ENCODE measurements around the gene ESR2. TPM values are rescaled to one million over a fixed set of nuclear protein-coding genes. Genes with fewer than 3 reads are reported as not detected.

Gene ESR2
- polyA plus RNA-seq, 4 donors: 0.19 to 0.58 TPM; not detected in 2

DNA sequence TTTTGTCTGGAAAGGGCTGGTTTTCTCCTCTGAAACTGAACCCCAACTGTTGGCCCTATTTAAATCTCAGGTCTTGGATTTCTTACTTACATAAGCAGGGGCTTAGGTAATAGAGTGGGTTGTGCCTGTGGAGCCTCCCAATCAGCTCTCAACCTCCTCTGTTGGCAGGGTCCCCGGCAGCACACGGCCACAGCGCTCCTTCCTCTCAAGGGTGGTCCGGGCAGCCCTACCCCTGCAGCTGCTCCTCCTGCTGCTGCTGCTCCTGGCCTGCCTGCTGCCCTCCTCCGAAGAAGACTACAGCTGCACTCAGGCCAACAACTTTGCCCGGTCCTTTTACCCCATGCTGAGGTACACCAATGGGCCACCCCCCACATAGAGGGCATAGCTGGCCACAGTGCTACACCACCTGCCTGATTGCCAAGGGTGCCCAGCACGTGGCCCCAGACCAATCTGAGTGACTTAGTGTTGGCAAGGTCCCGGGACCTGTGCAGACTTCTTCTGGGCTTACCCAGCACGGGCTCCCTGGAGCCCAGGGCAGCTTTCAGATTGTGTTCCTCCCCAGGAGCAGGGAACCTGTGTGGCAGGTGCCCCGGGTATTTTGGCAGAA, 68.9 kb downstream of the ESR2 start:
- FAIRE-seq: no peak
- Histone ChIP-seq H3K27me3 (ENCODE audit: control insufficient read depth in 3 of 3, insufficient read depth in 3 of 3, low read length in 3 of 3) (no peaks in the 10 kb centered on the region), H3K9me3 (ENCODE audit: control insufficient read depth in 2 of 2, insufficient read depth in 1 of 2, low read depth in 1 of 2, low read length in 1 of 2) (no peaks in the 10 kb centered on the region), H3K27ac (ENCODE audit: low read depth in 1 of 3, low read length in 2 of 3) (no peak overlapping the region), H3K4me3 (ENCODE audit: low read depth in 1 of 3, low read length in 3 of 3) (no peak overlapping the region), H3K4me1 (ENCODE audit: control insufficient read depth in 3 of 3, insufficient read depth in 2 of 3, low read depth in 1 of 3, low read length in 2 of 3) (no peaks in the 10 kb centered on the region), H3K36me3 (ENCODE audit: control insufficient read depth in 3 of 3, insufficient read depth in 2 of 3, low read depth in 1 of 3, low read length in 3 of 3) (peaks cover 3 to 60% (median 29%) of the 10 kb centered on the region in 3 donors)
- DNase-seq: no peak
- 83 to 93% (median 91%) methylated on average over 10 of the region's 10 CpGs for WGBS, 3 donors

DNA sequence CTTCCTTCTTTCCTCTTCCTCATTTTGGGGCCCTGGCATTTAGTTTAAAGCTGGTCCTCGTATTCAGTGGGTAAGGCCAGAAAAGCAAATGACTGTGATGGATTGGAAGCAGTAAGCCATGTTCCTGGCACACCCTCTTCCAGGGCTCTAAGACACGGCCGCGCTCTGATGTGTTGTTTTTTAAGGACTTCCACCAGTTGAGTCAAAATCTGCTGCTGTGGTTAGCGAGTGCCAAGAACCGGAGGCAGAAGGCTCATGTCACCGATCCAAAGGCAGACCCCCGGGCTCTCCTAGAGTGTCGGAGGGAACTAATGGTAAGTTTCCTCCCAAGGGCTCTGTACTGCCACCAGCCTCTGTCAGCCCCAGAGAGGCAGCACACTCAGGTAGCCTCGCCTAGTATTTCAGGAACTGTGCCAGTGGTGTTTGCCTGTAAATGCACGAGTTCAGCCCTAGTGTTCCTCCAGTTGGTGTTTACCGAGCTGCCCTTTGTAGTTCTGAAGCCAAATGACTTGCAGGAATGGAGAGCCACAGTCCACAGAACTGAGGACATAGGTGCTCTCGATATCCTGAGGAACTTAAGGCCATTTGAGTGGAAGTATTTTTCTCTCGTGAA, 72.7 kb downstream of the ESR2 start:
- no peak for FAIRE-seq
- Histone ChIP-seq H3K36me3 (ENCODE audit: control insufficient read depth in 3 of 3, insufficient read depth in 2 of 3, low read depth in 1 of 3, low read length in 3 of 3) (peaks cover 6 to 69% (median 38%) of the 10 kb centered on the region in 3 donors), H3K9me3 (ENCODE audit: control insufficient read depth in 2 of 2, insufficient read depth in 1 of 2, low read depth in 1 of 2, low read length in 1 of 2) (no peaks in the 10 kb centered on the region), H3K27me3 (ENCODE audit: control insufficient read depth in 3 of 3, insufficient read depth in 3 of 3, low read length in 3 of 3) (no peaks in the 10 kb centered on the region), H3K27ac (ENCODE audit: low read depth in 1 of 3, low read length in 2 of 3) (no peak overlapping the region), H3K4me1 (ENCODE audit: control insufficient read depth in 3 of 3, insufficient read depth in 2 of 3, low read depth in 1 of 3, low read length in 2 of 3) (no peaks in the 10 kb centered on the region), H3K4me3 (ENCODE audit: low read depth in 1 of 3, low read length in 3 of 3) (no peak overlapping the region)
- no peak for DNase-seq
- 85 to 86% (median 86%) methylated on average over 14 of the region's 14 CpGs for WGBS, 3 donors

DNA sequence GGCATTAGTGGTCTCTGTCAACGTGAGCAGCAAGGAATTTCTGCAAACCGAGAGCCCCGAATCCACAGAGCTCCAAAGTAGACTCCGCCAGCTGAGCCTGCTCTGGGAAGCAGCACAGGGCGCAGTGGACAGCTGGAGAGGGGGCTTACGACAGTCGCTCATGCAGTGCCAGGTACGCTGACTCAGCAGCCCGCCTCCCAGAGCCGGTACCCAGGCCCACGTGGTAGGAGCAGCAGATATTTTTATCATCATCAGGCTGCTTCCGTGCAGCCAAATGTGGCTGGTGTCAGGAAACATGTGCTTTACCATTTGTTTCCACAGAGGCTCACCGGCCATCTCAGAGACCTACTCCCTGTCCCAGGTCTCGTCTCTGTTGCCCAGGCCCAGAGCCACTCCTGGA, 73.7 kb downstream of the ESR2 start:
- FAIRE-seq (no peak), DNase-seq (no peak)
- no peaks in the 10 kb centered on the region for H3K27me3 ChIP-seq (ENCODE audit: control insufficient read depth in 3 of 3, insufficient read depth in 3 of 3, low read length in 3 of 3)
- 72 to 93% (median 86%) methylated on average over 14 of the region's 14 CpGs for WGBS, 3 donors
- no peak overlapping the region for H3K27ac ChIP-seq (ENCODE audit: low read depth in 1 of 3, low read length in 2 of 3)
- no peaks in the 10 kb centered on the region for H3K9me3 ChIP-seq (ENCODE audit: control insufficient read depth in 2 of 2, insufficient read depth in 1 of 2, low read depth in 1 of 2, low read length in 1 of 2)
- H3K36me3 ChIP-seq (ENCODE audit: control insufficient read depth in 3 of 3, insufficient read depth in 2 of 3, low read depth in 1 of 3, low read length in 3 of 3): peaks cover 6 to 76% (median 45%) of the 10 kb centered on the region in 3 donors
- no peak overlapping the region for H3K4me3 ChIP-seq (ENCODE audit: low read depth in 1 of 3, low read length in 3 of 3)
- H3K4me1 ChIP-seq (ENCODE audit: control insufficient read depth in 3 of 3, insufficient read depth in 2 of 3, low read depth in 1 of 3, low read length in 2 of 3): no peaks in the 10 kb centered on the region

DNA sequence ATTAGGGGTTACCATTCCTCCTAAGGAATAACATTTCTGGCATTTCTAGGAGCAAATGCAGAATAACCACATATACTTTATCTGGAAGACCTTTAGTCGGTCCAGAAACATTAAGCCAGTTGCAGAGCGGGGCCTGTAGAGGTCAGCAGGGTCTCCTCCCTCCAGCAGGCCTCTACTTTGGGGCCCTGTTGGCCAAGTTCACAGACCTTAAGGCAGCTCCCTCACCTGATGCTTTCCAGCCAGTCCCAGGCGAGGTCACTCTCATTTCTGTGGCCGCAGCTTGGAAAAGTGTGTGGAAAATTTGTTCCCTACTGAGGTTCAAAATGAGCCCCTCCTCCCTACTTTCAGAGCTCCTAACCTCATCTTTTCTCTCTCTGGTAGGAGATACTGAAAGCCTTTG, 74.1 kb downstream of the ESR2 start:
- no peaks in the 10 kb centered on the region for H3K4me1 ChIP-seq (ENCODE audit: control insufficient read depth in 3 of 3, insufficient read depth in 2 of 3, low read depth in 1 of 3, low read length in 2 of 3)
- FAIRE-seq: no peak
- H3K4me3 ChIP-seq (ENCODE audit: low read depth in 1 of 3, low read length in 3 of 3): no peak overlapping the region
- no peak overlapping the region for H3K27ac ChIP-seq (ENCODE audit: low read depth in 1 of 3, low read length in 2 of 3)
- H3K27me3 ChIP-seq (ENCODE audit: control insufficient read depth in 3 of 3, insufficient read depth in 3 of 3, low read length in 3 of 3): no peaks in the 10 kb centered on the region
- H3K9me3 ChIP-seq (ENCODE audit: control insufficient read depth in 2 of 2, insufficient read depth in 1 of 2, low read depth in 1 of 2, low read length in 1 of 2): no peaks in the 10 kb centered on the region
- no peak for DNase-seq
- H3K36me3 ChIP-seq (ENCODE audit: control insufficient read depth in 3 of 3, insufficient read depth in 2 of 3, low read depth in 1 of 3, low read length in 3 of 3): peaks cover 9 to 76% (median 41%) of the 10 kb centered on the region in 3 donors
- 88 to 91% (median 89%) methylated on average over 4 of the region's 4 CpGs for WGBS, 3 donors

DNA sequence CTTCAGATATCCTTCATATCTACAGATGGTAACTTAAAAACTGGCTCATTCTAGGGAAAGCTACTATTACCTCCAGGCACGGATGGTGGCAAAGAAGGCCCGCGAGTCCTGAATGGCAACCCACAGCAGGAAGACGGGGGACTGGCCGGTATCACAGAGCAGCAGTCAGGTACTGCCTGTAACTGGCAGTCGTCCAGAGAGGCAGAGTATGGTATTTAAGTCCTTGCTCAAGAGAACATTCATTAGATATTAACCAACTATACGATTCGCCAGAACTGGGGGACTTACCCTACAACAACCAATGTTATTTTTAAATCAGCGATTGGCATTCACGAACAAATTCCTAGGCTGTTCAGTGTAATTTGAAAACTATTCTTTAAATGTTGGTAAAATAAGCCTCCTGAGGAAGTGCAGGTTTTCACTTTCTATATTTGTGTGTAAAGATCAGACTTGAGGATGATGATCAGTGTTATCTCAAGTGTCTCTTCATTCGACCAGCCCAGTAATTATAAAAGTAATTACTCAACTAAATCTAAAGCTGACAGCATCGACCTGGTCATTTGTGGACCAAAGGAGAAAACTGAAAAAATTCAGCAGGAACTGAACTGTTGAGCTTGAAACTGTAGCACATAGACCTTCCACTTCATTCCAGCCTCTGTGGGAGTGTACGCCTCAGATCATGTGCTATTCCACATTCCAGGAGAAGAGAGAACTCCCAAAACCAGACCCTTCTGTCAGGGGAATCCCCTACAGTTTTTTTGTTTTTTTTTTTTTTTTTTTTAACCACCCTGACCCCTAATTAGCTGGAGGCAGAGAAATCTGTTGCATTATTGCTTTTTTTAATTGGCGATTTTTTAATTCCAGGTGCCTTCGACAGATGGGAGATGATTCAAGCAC, 75.6 kb downstream of the ESR2 start:
- peaks cover 7 to 73% (median 44%) of the 10 kb centered on the region in 3 donors for H3K36me3 ChIP-seq (ENCODE audit: control insufficient read depth in 3 of 3, insufficient read depth in 2 of 3, low read depth in 1 of 3, low read length in 3 of 3)
- H3K9me3 ChIP-seq (ENCODE audit: control insufficient read depth in 2 of 2, insufficient read depth in 1 of 2, low read depth in 1 of 2, low read length in 1 of 2): no peaks in the 10 kb centered on the region
- DNase-seq: no peak
- H3K27ac ChIP-seq (ENCODE audit: low read depth in 1 of 3, low read length in 2 of 3): peak overlapping the region in 1 of 3 donors; percentile 40
- H3K4me3 ChIP-seq (ENCODE audit: low read depth in 1 of 3, low read length in 3 of 3): no peak overlapping the region
- no peak for FAIRE-seq
- H3K27me3 ChIP-seq (ENCODE audit: control insufficient read depth in 3 of 3, insufficient read depth in 3 of 3, low read length in 3 of 3): no peaks in the 10 kb centered on the region
- no peaks in the 10 kb centered on the region for H3K4me1 ChIP-seq (ENCODE audit: control insufficient read depth in 3 of 3, insufficient read depth in 2 of 3, low read depth in 1 of 3, low read length in 2 of 3)
- 79 to 85% (median 83%) methylated on average over 15 of the region's 15 CpGs for WGBS, 3 donors

DNA sequence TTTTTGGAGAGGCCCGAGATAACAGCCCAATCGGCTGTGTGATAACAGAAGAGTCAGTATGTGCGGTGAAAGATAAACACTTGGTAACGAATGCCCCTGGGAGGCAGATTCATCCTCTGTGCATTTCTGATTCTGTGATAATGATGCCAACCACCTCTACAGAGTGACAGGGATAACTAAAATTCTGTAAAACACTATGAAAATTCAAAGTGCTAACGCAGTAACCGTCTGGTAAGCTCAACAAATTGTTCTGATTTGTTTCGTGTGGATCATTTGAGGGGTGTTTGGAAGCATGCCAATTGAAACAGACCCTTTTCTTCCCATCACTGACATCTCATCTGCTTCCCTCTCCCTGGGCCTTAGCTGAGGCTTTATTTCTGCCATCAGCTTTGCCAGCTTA, 76.3 kb downstream of the ESR2 start:
- 78 to 85% (median 83%) methylated on average over 7 of the region's 7 CpGs for WGBS, 3 donors

DNA sequence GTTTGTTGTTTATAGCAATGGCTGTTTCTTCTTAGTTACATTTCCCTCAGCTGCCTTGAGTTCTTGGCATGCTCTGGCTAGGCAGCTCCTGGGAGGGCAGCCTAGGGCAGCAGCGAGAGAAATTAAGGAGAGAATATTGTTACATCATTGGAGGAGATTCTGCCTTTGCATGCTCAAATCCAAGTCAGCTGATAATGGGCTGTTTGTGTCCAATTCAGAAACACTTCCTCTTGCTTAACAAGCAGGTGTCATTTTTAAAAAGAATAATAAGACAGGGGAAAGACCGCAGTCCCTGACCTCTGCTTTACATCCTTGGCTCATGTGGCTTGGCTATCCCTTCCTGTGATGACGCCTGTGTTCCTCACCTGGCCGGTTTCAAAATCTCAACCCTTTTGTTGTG, 76.9 kb downstream of the ESR2 start:
- DNase-seq (no peak), FAIRE-seq (no peak)
- Histone ChIP-seq H3K27ac (ENCODE audit: low read depth in 1 of 3, low read length in 2 of 3) (peak overlapping the region in 1 of 3 donors; percentile 39), H3K27me3 (ENCODE audit: control insufficient read depth in 3 of 3, insufficient read depth in 3 of 3, low read length in 3 of 3) (no peaks in the 10 kb centered on the region), H3K9me3 (ENCODE audit: control insufficient read depth in 2 of 2, insufficient read depth in 1 of 2, low read depth in 1 of 2, low read length in 1 of 2) (no peaks in the 10 kb centered on the region), H3K4me1 (ENCODE audit: control insufficient read depth in 3 of 3, insufficient read depth in 2 of 3, low read depth in 1 of 3, low read length in 2 of 3) (no peaks in the 10 kb centered on the region), H3K36me3 (ENCODE audit: control insufficient read depth in 3 of 3, insufficient read depth in 2 of 3, low read depth in 1 of 3, low read length in 3 of 3) (peaks cover 14 to 72% (median 47%) of the 10 kb centered on the region in 3 donors), H3K4me3 (ENCODE audit: low read depth in 1 of 3, low read length in 3 of 3) (no peak overlapping the region)
- 79 to 88% (median 80%) methylated on average over 4 of the region's 4 CpGs for WGBS, 3 donors

More for the DNA sequence above, 76.3 kb downstream of the ESR2 start:
- no peak for FAIRE-seq
- Histone ChIP-seq H3K4me3 (ENCODE audit: low read depth in 1 of 3, low read length in 3 of 3) (no peak overlapping the region), H3K27me3 (ENCODE audit: control insufficient read depth in 3 of 3, insufficient read depth in 3 of 3, low read length in 3 of 3) (no peaks in the 10 kb centered on the region), H3K9me3 (ENCODE audit: control insufficient read depth in 2 of 2, insufficient read depth in 1 of 2, low read depth in 1 of 2, low read length in 1 of 2) (no peaks in the 10 kb centered on the region), H3K36me3 (ENCODE audit: control insufficient read depth in 3 of 3, insufficient read depth in 2 of 3, low read depth in 1 of 3, low read length in 3 of 3) (peaks cover 9 to 72% (median 44%) of the 10 kb centered on the region in 3 donors), H3K27ac (ENCODE audit: low read depth in 1 of 3, low read length in 2 of 3) (no peak overlapping the region), H3K4me1 (ENCODE audit: control insufficient read depth in 3 of 3, insufficient read depth in 2 of 3, low read depth in 1 of 3, low read length in 2 of 3) (no peaks in the 10 kb centered on the region)
- DNase-seq: no peak

DNA sequence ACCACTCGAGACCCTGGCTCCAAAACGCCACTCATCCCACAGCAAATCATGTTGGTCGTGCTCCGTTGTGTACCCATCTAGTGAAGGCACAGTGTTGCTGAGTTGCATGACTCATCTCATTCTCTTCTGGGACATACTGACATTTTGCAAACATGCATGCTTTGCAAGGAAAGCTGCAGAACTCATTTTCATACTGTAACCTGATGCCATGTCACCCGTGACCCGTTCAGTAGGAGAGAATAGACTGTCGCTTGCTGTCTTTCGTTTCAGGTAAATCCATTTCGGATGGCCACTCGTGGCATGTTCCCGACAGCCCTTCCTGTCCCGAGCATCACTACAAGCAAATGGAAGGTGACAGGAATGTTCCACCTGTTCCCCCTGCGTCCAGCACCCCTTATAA, 78.2 kb downstream of the ESR2 start:
- 95 to 97% (median 95%) methylated on average over 13 of the region's 13 CpGs for WGBS, 3 donors

More for the DNA sequence above, 78.2 kb downstream of the ESR2 start:
- Histone ChIP-seq H3K27me3 (ENCODE audit: control insufficient read depth in 3 of 3, insufficient read depth in 3 of 3, low read length in 3 of 3) (no peaks in the 10 kb centered on the region), H3K4me1 (ENCODE audit: control insufficient read depth in 3 of 3, insufficient read depth in 2 of 3, low read depth in 1 of 3, low read length in 2 of 3) (no peaks in the 10 kb centered on the region), H3K9me3 (ENCODE audit: control insufficient read depth in 2 of 2, insufficient read depth in 1 of 2, low read depth in 1 of 2, low read length in 1 of 2) (no peaks in the 10 kb centered on the region), H3K36me3 (ENCODE audit: control insufficient read depth in 3 of 3, insufficient read depth in 2 of 3, low read depth in 1 of 3, low read length in 3 of 3) (peaks cover 18 to 73% (median 51%) of the 10 kb centered on the region in 3 donors), H3K4me3 (ENCODE audit: low read depth in 1 of 3, low read length in 3 of 3) (no peak overlapping the region), H3K27ac (ENCODE audit: low read depth in 1 of 3, low read length in 2 of 3) (no peak overlapping the region)
- no peak for DNase-seq
- FAIRE-seq: no peak

All from small intestine (tissue), 7 donors.